Stimulated activated memory B cell treated with anti-CD40 and anti-IgM and Interleukin-4, amounts not matched to agents 10 μg/mL and 1 μg/mL and 100 μg/mL, for 72 hours (primary cell): ENCODE results near the gene RNASEH1.
"Not testable (repeated sequence)": the region's sequence is repeated elsewhere in the genome, so short reads cannot be mapped to it uniquely, and the experiment has no call there.

Source experiments
- ATAC-seq: fragments of 150-1000 bp; cut with Tn5 transposase; 2 replicates; pipeline ENCODE4 v1.10.0; 2021
- H3K27ac Mint-ChIP-seq: one replicate; pipeline ENCODE4 v1.8.0; 2022; ENCODE audit warnings: mild to moderate bottlenecking, mixed read lengths
- H3K27me3 Mint-ChIP-seq: one replicate; pipeline ENCODE4 v1.8.0; 2022; ENCODE audit warnings: mixed read lengths
- H3K36me3 Mint-ChIP-seq: one replicate; pipeline ENCODE4 v1.8.0; 2022; ENCODE audit warnings: mixed read lengths
- H3K4me1 Mint-ChIP-seq: one replicate; pipeline ENCODE4 v1.8.0; 2022; ENCODE audit warnings: mixed read lengths
- H3K4me3 Mint-ChIP-seq: one replicate; pipeline ENCODE4 v1.8.0; 2022; ENCODE audit warnings: mild to moderate bottlenecking, moderate library complexity, mixed read lengths
- H3K9me3 Mint-ChIP-seq: one replicate; pipeline ENCODE4 v1.8.0; 2022; ENCODE audit warnings: mixed read lengths

Gene RNASEH1

GRCh38 chr2:3580449-3580848 lies 22.3 kb upstream of the RNASEH1 start:
- no peak for ATAC-seq
- Mint-ChIP-seq H3K27me3 (no peaks in the 10 kb centered on the region), H3K36me3 (peaks cover 82% of the 10 kb centered on the region), H3K9me3 (no peaks in the 10 kb centered on the region), H3K27ac (no peak overlapping the region), H3K4me1 (peaks cover 50% of the 10 kb centered on the region), H3K4me3 (no peak overlapping the region)

GRCh38 chr2:3578987-3579386 lies 20.9 kb upstream of the RNASEH1 start:
- H3K36me3 Mint-ChIP-seq, result peaks cover 71% of the 10 kb centered on the region
- no peaks in the 10 kb centered on the region for H3K9me3 Mint-ChIP-seq
- no peak for ATAC-seq
- H3K4me3 Mint-ChIP-seq, result peak overlapping the region; percentile 29
- no peaks in the 10 kb centered on the region for H3K27me3 Mint-ChIP-seq
- H3K4me1 Mint-ChIP-seq, result peaks cover 55% of the 10 kb centered on the region
- H3K27ac Mint-ChIP-seq, result peak overlapping the region; percentile 46

GRCh38 chr2:3576263-3576630 lies 18.1 kb upstream of the RNASEH1 start:
- Mint-ChIP-seq H3K4me1 (peaks cover 55% of the 10 kb centered on the region), H3K36me3 (peaks cover 57% of the 10 kb centered on the region), H3K4me3 (peak overlapping the region; percentile 93), H3K27ac (peak overlapping the region; percentile 94)
- not testable (repeated sequence) for ATAC-seq, H3K27me3 Mint-ChIP-seq, H3K9me3 Mint-ChIP-seq

- Mint-ChIP-seq H3K4me3 (peak overlapping the region; percentile 93), H3K27ac (peak overlapping the region; percentile 94), H3K4me1 (peaks cover 55% of the 10 kb centered on the region), H3K36me3 (peaks cover 51% of the 10 kb centered on the region), H3K27me3 (no peaks in the 10 kb centered on the region), H3K9me3 (no peaks in the 10 kb centered on the region)
- peak; percentile 62 for ATAC-seq
These were observed 17.6 kb upstream of the RNASEH1 start for GRCh38 chr2:3575534-3576262.

GRCh38 chr2:3574155-3574554 lies 16.0 kb upstream of the RNASEH1 start:
- peaks cover 49% of the 10 kb centered on the region for H3K4me1 Mint-ChIP-seq
- no peaks in the 10 kb centered on the region for H3K9me3 Mint-ChIP-seq
- peaks cover 36% of the 10 kb centered on the region for H3K36me3 Mint-ChIP-seq
- H3K27me3 Mint-ChIP-seq, result no peaks in the 10 kb centered on the region
- H3K27ac Mint-ChIP-seq, result peak overlapping the region; percentile 94
- ATAC-seq, result no peak
- peak overlapping the region; percentile 93 for H3K4me3 Mint-ChIP-seq

GRCh38 chr2:3572620-3573019 lies 14.5 kb upstream of the RNASEH1 start:
- Mint-ChIP-seq H3K36me3 (peaks cover 20% of the 10 kb centered on the region), H3K9me3 (no peaks in the 10 kb centered on the region), H3K4me1 (peaks cover 34% of the 10 kb centered on the region), H3K27ac (no peak overlapping the region), H3K27me3 (no peaks in the 10 kb centered on the region), H3K4me3 (no peak overlapping the region)
- no peak for ATAC-seq

GRCh38 chr2:3571284-3571683 lies 13.2 kb upstream of the RNASEH1 start:
- Mint-ChIP-seq H3K27ac (no peak overlapping the region), H3K36me3 (peaks cover 7% of the 10 kb centered on the region), H3K4me1 (peaks cover 20% of the 10 kb centered on the region), H3K4me3 (no peak overlapping the region), H3K27me3 (no peaks in the 10 kb centered on the region), H3K9me3 (no peaks in the 10 kb centered on the region)
- ATAC-seq, result no peak

GRCh38 chr2:3569656-3570055 lies 11.5 kb upstream of the RNASEH1 start:
- not testable (repeated sequence) for ATAC-seq, H3K27ac Mint-ChIP-seq, H3K4me3 Mint-ChIP-seq, H3K9me3 Mint-ChIP-seq, H3K36me3 Mint-ChIP-seq, H3K27me3 Mint-ChIP-seq
- peaks cover 21% of the 10 kb centered on the region for H3K4me1 Mint-ChIP-seq

- Mint-ChIP-seq H3K9me3 (no peaks in the 10 kb centered on the region), H3K4me3 (no peak overlapping the region), H3K27me3 (no peaks in the 10 kb centered on the region), H3K27ac (no peak overlapping the region), H3K4me1 (peaks cover 43% of the 10 kb centered on the region), H3K36me3 (peaks cover 10% of the 10 kb centered on the region)
- no peak for ATAC-seq
These were observed 8.7 kb upstream of the RNASEH1 start for GRCh38 chr2:3566806-3567205.

- Mint-ChIP-seq H3K27me3 (no peaks in the 10 kb centered on the region), H3K9me3 (no peaks in the 10 kb centered on the region), H3K36me3 (peaks cover 16% of the 10 kb centered on the region), H3K27ac (peak overlapping the region; percentile 99), H3K4me1 (peaks cover 48% of the 10 kb centered on the region), H3K4me3 (no peak overlapping the region)
- ATAC-seq, result no peak
These were observed 7.0 kb upstream of the RNASEH1 start for GRCh38 chr2:3565117-3565516.

GRCh38 chr2:3563521-3563976 lies 5.4 kb upstream of the RNASEH1 start:
- Mint-ChIP-seq H3K36me3 (peaks cover 22% of the 10 kb centered on the region), H3K4me3 (peak overlapping the region; percentile 77), H3K27me3 (no peaks in the 10 kb centered on the region), H3K9me3 (no peaks in the 10 kb centered on the region), H3K27ac (peak overlapping the region; percentile 99), H3K4me1 (peaks cover 55% of the 10 kb centered on the region)
- ATAC-seq, result peak; percentile 77

- no peaks in the 10 kb centered on the region for H3K27me3 Mint-ChIP-seq
- H3K4me1 Mint-ChIP-seq, result peaks cover 34% of the 10 kb centered on the region
These were observed 411 bp downstream of the RNASEH1 start for GRCh38 chr2:3557639-3558204.

GRCh38 chr2:3553946-3554345 lies 4.2 kb downstream of the RNASEH1 start:
- H3K36me3 Mint-ChIP-seq, result peaks cover 50% of the 10 kb centered on the region

More at GRCh38 chr2:3557639-3558204, 411 bp downstream of the RNASEH1 start:
- peak; percentile 44 for ATAC-seq
- Mint-ChIP-seq H3K36me3 (peaks cover 47% of the 10 kb centered on the region), H3K9me3 (no peaks in the 10 kb centered on the region), H3K27ac (peak overlapping the region; percentile 94), H3K4me3 (peak overlapping the region; percentile 87)

GRCh38 chr2:3547915-3548314 lies 10.2 kb downstream of the RNASEH1 start:
- no peak for ATAC-seq
- Mint-ChIP-seq H3K9me3 (no peaks in the 10 kb centered on the region), H3K36me3 (peaks cover 71% of the 10 kb centered on the region), H3K4me3 (no peak overlapping the region), H3K27ac (no peak overlapping the region), H3K4me1 (no peaks in the 10 kb centered on the region), H3K27me3 (no peaks in the 10 kb centered on the region)

More at GRCh38 chr2:3553946-3554345, 4.2 kb downstream of the RNASEH1 start:
- H3K9me3 Mint-ChIP-seq, result no peaks in the 10 kb centered on the region
- peaks cover 9% of the 10 kb centered on the region for H3K4me1 Mint-ChIP-seq
- no peaks in the 10 kb centered on the region for H3K27me3 Mint-ChIP-seq
- H3K27ac Mint-ChIP-seq, result no peak overlapping the region
- no peak for ATAC-seq
- no peak overlapping the region for H3K4me3 Mint-ChIP-seq

- H3K27me3 Mint-ChIP-seq, result no peaks in the 10 kb centered on the region
These were observed 12.2 kb downstream of the RNASEH1 start for GRCh38 chr2:3545788-3546478.

More at GRCh38 chr2:3545788-3546478, 12.2 kb downstream of the RNASEH1 start:
- Mint-ChIP-seq H3K4me1 (no peaks in the 10 kb centered on the region), H3K27ac (no peak overlapping the region), H3K9me3 (no peaks in the 10 kb centered on the region), H3K4me3 (no peak overlapping the region), H3K36me3 (peaks cover 82% of the 10 kb centered on the region)
- no peak for ATAC-seq
